Glutamatergic neuron (in vitro differentiated cells): ENCODE measurements around the gene GSE1. TPM values are rescaled to one million over a fixed set of nuclear protein-coding genes. Genes with fewer than 3 reads are reported as not detected.

Source experiments
- DNase-seq: peaks from one replicate; pipeline ENCODE4 v3.0.0; 2022
- H3K27ac Mint-ChIP-seq: one replicate; pipeline ENCODE4 v1.8.0; 2020; ENCODE audit warnings: mild to moderate bottlenecking, mixed read lengths, inconsistent platforms; ENCODE audit not compliant: unreplicated experiment
- H3K27me3 Mint-ChIP-seq: one replicate; pipeline ENCODE4 v1.8.0; 2020; ENCODE audit warnings: mild to moderate bottlenecking, moderate library complexity, mixed read lengths, inconsistent platforms; ENCODE audit not compliant: unreplicated experiment
- H3K36me3 Mint-ChIP-seq: one replicate; pipeline ENCODE4 v1.8.0; 2020; ENCODE audit warnings: mild to moderate bottlenecking, mixed read lengths, inconsistent platforms; ENCODE audit not compliant: unreplicated experiment
- H3K4me1 Mint-ChIP-seq: one replicate; pipeline ENCODE4 v1.8.0; 2020; ENCODE audit warnings: mild to moderate bottlenecking, low read depth, mixed read lengths, inconsistent platforms; ENCODE audit not compliant: unreplicated experiment
- H3K4me3 Mint-ChIP-seq: one replicate; pipeline ENCODE4 v1.8.0; 2020; ENCODE audit warnings: mild to moderate bottlenecking, mixed read lengths, inconsistent platforms; ENCODE audit not compliant: unreplicated experiment
- H3K9me3 Mint-ChIP-seq: one replicate; pipeline ENCODE4 v1.8.0; 2020; ENCODE audit warnings: mild to moderate bottlenecking, moderate library complexity, mixed read lengths, inconsistent platforms; ENCODE audit not compliant: unreplicated experiment
- CTCF ChIP-seq: fragments of 200-600 bp; sonication (generic); IDR thresholded peaks from one replicate; pipeline ENCODE4 v1.5.0; 2021; ENCODE audit not compliant: partially characterized antibody, unreplicated experiment
- total RNA-seq: library from RNA; stranded (reverse); fragmentation: NEBNext Ultra II Directional; extraction: Animal tissue kit (Norgen Biotek cat#: 25700); gene quantifications from one replicate; pipeline ENCODE4 v1.2.1, GENCODE V29; 2021; ENCODE audit not compliant: unreplicated experiment

GSE1 gene
- total RNA-seq, 1 donor from 2014 or later = 473 TPM

- Mint-ChIP-seq H3K27me3 (peaks cover 39% of the 10 kb centered on the region), H3K4me3 (peak overlapping the region; percentile 76), H3K36me3 (peaks cover 5% of the 10 kb centered on the region), H3K9me3 (peaks cover 64% of the 10 kb centered on the region), H3K27ac (peak overlapping the region; percentile 93), H3K4me1 (peaks cover 66% of the 10 kb centered on the region)
- no peak for DNase-seq
- no peak for TF ChIP-seq CTCF
Measured at GRCh38 chr16:85625485-85626117, 12.5 kb downstream of the GSE1 start.

GRCh38 chr16:85626191-85626981, 13.3 kb downstream of the GSE1 start:
- DNase-seq = peak; percentile 61
- Mint-ChIP-seq H3K27ac (peak overlapping the region; percentile 95), H3K27me3 (peaks cover 35% of the 10 kb centered on the region), H3K9me3 (peaks cover 60% of the 10 kb centered on the region), H3K36me3 (no peaks in the 10 kb centered on the region), H3K4me3 (peak overlapping the region; percentile 76), H3K4me1 (peaks cover 58% of the 10 kb centered on the region)
- no peak for TF ChIP-seq CTCF

- peak overlapping the region; percentile 95 for H3K27ac Mint-ChIP-seq
- peak overlapping the region; percentile 75 for H3K4me3 Mint-ChIP-seq
- H3K9me3 Mint-ChIP-seq = peaks cover 56% of the 10 kb centered on the region
- peaks cover 35% of the 10 kb centered on the region for H3K27me3 Mint-ChIP-seq
- no peaks in the 10 kb centered on the region for H3K36me3 Mint-ChIP-seq
- TF ChIP-seq CTCF = no peak
- peaks cover 54% of the 10 kb centered on the region for H3K4me1 Mint-ChIP-seq
- DNase-seq = no peak
Measured at GRCh38 chr16:85627089-85627488, 14.0 kb downstream of the GSE1 start.

GRCh38 chr16:85627526-85628264, 14.6 kb downstream of the GSE1 start:
- H3K36me3 Mint-ChIP-seq = no peaks in the 10 kb centered on the region
- no peak for TF ChIP-seq CTCF
- peaks cover 51% of the 10 kb centered on the region for H3K4me1 Mint-ChIP-seq
- DNase-seq = no peak
- H3K4me3 Mint-ChIP-seq = peak overlapping the region; percentile 77
- peaks cover 51% of the 10 kb centered on the region for H3K9me3 Mint-ChIP-seq
- H3K27ac Mint-ChIP-seq = peak overlapping the region; percentile 95
- H3K27me3 Mint-ChIP-seq = peaks cover 35% of the 10 kb centered on the region
